Bronchial epithelial cell (primary cell): Measurements from ENCODE around the gene SPOCK2. TPM values are rescaled to one million over a fixed set of nuclear protein-coding genes. Genes with fewer than 3 reads are reported as not detected.

Experiments used
- DNase-seq: peaks from one replicate; pipeline ENCODE4 v3.0.0-alpha.2; 2010; ENCODE audit warnings: low read depth
- FAIRE-seq: peaks from 2 replicates; lab custom pipeline; 2011; peaks lifted over from hg19 to GRCh38; lab: Jason Lieb, UNC
- H3K27me3 ChIP-seq: 2 replicates; pipeline ENCODE4 v1.5.1; 2011; ENCODE audit warnings: low read length; ENCODE audit not compliant: control insufficient read depth, insufficient read depth
- H3K36me3 ChIP-seq: 2 replicates; pipeline ENCODE4 v1.5.1; 2011; ENCODE audit warnings: low read length; ENCODE audit not compliant: control insufficient read depth, insufficient read depth
- H3K4me3 ChIP-seq: 2 replicates; pipeline ENCODE4 v1.5.1; 2011; ENCODE audit warnings: mild to moderate bottlenecking, low read depth, low read length, control low read depth
- CTCF ChIP-seq: IDR thresholded peaks from 2 replicates; pipeline ENCODE4 v1.5.1; 2011; ENCODE audit warnings: mild to moderate bottlenecking, moderate library complexity, low read length, control low read depth, inconsistent platforms; ENCODE audit not compliant: insufficient read depth, severe bottlenecking
- total RNA-seq: library from RNA; depleted of rRNA; stranded (reverse); fragments of >200 nt; gene quantifications from 2 replicates; pipeline ENCODE4 v1.2.1, GENCODE V29; 2014

SPOCK2 gene
- total RNA-seq, 1 donor from 2014 or later: 0.26 TPM

- FAIRE-seq: no peak
- peak; percentile 15 for DNase-seq
- H3K36me3 ChIP-seq: no peaks in the 10 kb centered on the region
Measured at GRCh38 chr10:72044417-72045041, 43.8 kb downstream of the SPOCK2 start.

GRCh38 chr10:72043016-72043834 is 45.1 kb downstream of the SPOCK2 start:
- FAIRE-seq: no peak
- DNase-seq: no peak
- no peak overlapping the region for H3K4me3 ChIP-seq

More at GRCh38 chr10:72044417-72045041, 43.8 kb downstream of the SPOCK2 start:
- Histone ChIP-seq H3K4me3 (no peak overlapping the region), H3K27me3 (no peaks in the 10 kb centered on the region)
- peak; percentile 14 for TF ChIP-seq CTCF

GRCh38 chr10:72041491-72041890 is 46.9 kb downstream of the SPOCK2 start:
- Histone ChIP-seq H3K36me3 (no peaks in the 10 kb centered on the region), H3K27me3 (no peaks in the 10 kb centered on the region), H3K4me3 (no peak overlapping the region)
- TF ChIP-seq CTCF: no peak
- DNase-seq (no peak), FAIRE-seq (no peak)

More at GRCh38 chr10:72043016-72043834, 45.1 kb downstream of the SPOCK2 start:
- TF ChIP-seq CTCF: no peak
- H3K27me3 ChIP-seq: no peaks in the 10 kb centered on the region
- H3K36me3 ChIP-seq: no peaks in the 10 kb centered on the region

GRCh38 chr10:72039377-72039776 is 49.0 kb downstream of the SPOCK2 start:
- no peaks in the 10 kb centered on the region for H3K27me3 ChIP-seq

GRCh38 chr10:72038458-72039001 is 49.8 kb downstream of the SPOCK2 start:
- TF ChIP-seq CTCF: no peak
- no peak for DNase-seq
- no peak for FAIRE-seq
- H3K36me3 ChIP-seq: no peaks in the 10 kb centered on the region
- no peaks in the 10 kb centered on the region for H3K27me3 ChIP-seq
- no peak overlapping the region for H3K4me3 ChIP-seq

More at GRCh38 chr10:72039377-72039776, 49.0 kb downstream of the SPOCK2 start:
- no peak overlapping the region for H3K4me3 ChIP-seq
- no peak for TF ChIP-seq CTCF
- FAIRE-seq: no peak
- no peaks in the 10 kb centered on the region for H3K36me3 ChIP-seq
- DNase-seq: no peak
